H1 (cell line): Measurements from ENCODE around the gene B9D1. TPM values are rescaled to one million over a fixed set of nuclear protein-coding genes. Genes with fewer than 3 reads are reported as not detected.

ENCODE experiments used
- CTCF ChIA-PET: fragments of 300-600 bp; sonication (Branson Sonifier 250); formaldehyde crosslinking; loops from one replicate; lab custom pipeline; 2021; ENCODE audit not compliant: partially characterized antibody; lab: Charles Lee
- POLR2A ChIA-PET: fragments of 300-600 bp; sonication (Branson Sonifier 250); formaldehyde crosslinking; loops from one replicate; lab custom pipeline; 2021; ENCODE audit warnings: inconsistent platforms; ENCODE audit not compliant: partially characterized antibody; lab: Charles Lee
- DNase-seq, 2 experiments: peaks; one replicate each; pipeline versions ENCODE4 v3.0.0 to v3.0.0-alpha.2; 2010 to 2022; ENCODE audit warnings: low spot score in 2 of 2, low read depth in 1 of 2, mixed read lengths in 1 of 2
- FAIRE-seq: peaks from 2 replicates; lab custom pipeline; 2011; peaks lifted over from hg19 to GRCh38; lab: Jason Lieb, UNC
- H2AFZ ChIP-seq: 2 replicates; pipeline ENCODE4 v1.8.1; 2012; ENCODE audit warnings: low read length, inconsistent platforms
- H2AK5ac ChIP-seq: 2 replicates; pipeline ENCODE4 v1.6.1; 2013; ENCODE audit warnings: low read depth, low read length
- H2BK120ac ChIP-seq: replicated peaks from 2 replicates; pipeline ENCODE3; 2013; ENCODE audit warnings: low read depth, low read length, inconsistent platforms
- H2BK12ac ChIP-seq: 2 replicates; pipeline ENCODE4 v1.6.1; 2013; ENCODE audit warnings: low read depth, low read length
- H2BK15ac ChIP-seq: 2 replicates; pipeline ENCODE4 v1.6.1; 2013; ENCODE audit warnings: low read length
- H2BK20ac ChIP-seq: 2 replicates; pipeline ENCODE4 v1.6.1; 2013; ENCODE audit warnings: low read length
- H2BK5ac ChIP-seq: 2 replicates; pipeline ENCODE4 v1.6.1; 2013; ENCODE audit warnings: low read depth, low read length
- H3K14ac ChIP-seq: 2 replicates; pipeline ENCODE4 v1.6.1; 2013; ENCODE audit warnings: inconsistent platforms; ENCODE audit not compliant: insufficient read length
- H3K18ac ChIP-seq: 2 replicates; pipeline ENCODE4 v1.6.1; 2013; ENCODE audit warnings: low read length; ENCODE audit errors: extremely low read depth
- H3K23ac ChIP-seq: 2 replicates; pipeline ENCODE4 v1.6.1; 2013; ENCODE audit warnings: inconsistent platforms; ENCODE audit not compliant: insufficient read length
- H3K23me2 ChIP-seq: 2 replicates; pipeline ENCODE4 v1.6.1; 2013; ENCODE audit warnings: low read depth, low read length
- H3K27ac ChIP-seq: 2 replicates; pipeline ENCODE4 v1.6.1; 2011; ENCODE audit warnings: low read depth, low read length, inconsistent platforms
- H3K27me3 ChIP-seq, 4 experiments: replicated peaks in 1 of 4; 1 replicate in 1 of 4; 2 replicates in 3 of 4; pipeline versions ENCODE4 v1.6.1 to v1.8.1; 2011 to 2013; ENCODE audit warnings: low read length in 3 of 4, mild to moderate bottlenecking in 3 of 4, inconsistent platforms in 2 of 4, mixed read lengths in 2 of 4, moderate library complexity in 1 of 4; ENCODE audit not compliant: control insufficient read depth in 3 of 4, insufficient read depth in 3 of 4; ENCODE audit errors: extremely low read depth in 1 of 4
- H3K36me3 ChIP-seq, 4 experiments: 2 replicates each; pipeline versions ENCODE4 v1.6.1 to v1.8.1; 2011 to 2013; ENCODE audit warnings: mild to moderate bottlenecking in 4 of 4, low read length in 3 of 4, moderate library complexity in 2 of 4, control low read depth in 1 of 4, inconsistent platforms in 1 of 4; ENCODE audit not compliant: insufficient read depth in 4 of 4, control insufficient read depth in 2 of 4
- H3K4ac ChIP-seq: replicated peaks from 2 replicates; pipeline ENCODE3; 2013; ENCODE audit warnings: low read length, low read depth, mixed read lengths, inconsistent platforms; ENCODE audit not compliant: insufficient read length
- H3K4me1 ChIP-seq, 4 experiments: replicated peaks in 1 of 4; 1 replicate in 1 of 4; 2 replicates in 3 of 4; pipeline versions ENCODE4 v1.6.1 to v1.8.1; 2011 to 2013; ENCODE audit warnings: low read length in 3 of 4, inconsistent platforms in 2 of 4, mixed read lengths in 1 of 4; ENCODE audit not compliant: insufficient read depth in 4 of 4, control insufficient read depth in 3 of 4
- H3K4me2 ChIP-seq, 2 experiments: 2 replicates each; pipeline versions ENCODE4 v1.6.1 to v1.8.1; 2011 to 2013; ENCODE audit warnings: low read depth in 2 of 2, low read length in 2 of 2, control low read depth in 1 of 2, inconsistent platforms in 1 of 2, mild to moderate bottlenecking in 1 of 2; ENCODE audit not compliant: insufficient read depth in 1 of 2
- H3K4me3 ChIP-seq, 4 experiments: fragments of 200-600, 300-600 bp in 1 of 4; sonication (generic), shearing (Covaris generic), sonication (Bioruptor Twin) in 1 of 4; 2 replicates each; pipeline versions ENCODE4 v1.5.1 to v1.8.1; 2011 to 2016; ENCODE audit warnings: low read length in 4 of 4, low read depth in 3 of 4, control low read depth in 2 of 4, inconsistent platforms in 2 of 4, mild to moderate bottlenecking in 2 of 4, mixed read lengths in 1 of 4, moderate library complexity in 1 of 4; ENCODE audit not compliant: insufficient read depth in 2 of 4; ENCODE audit errors: extremely low read depth in 1 of 4
- H3K56ac ChIP-seq: replicated peaks from 2 replicates; pipeline ENCODE3; 2013; ENCODE audit warnings: low read depth, mild to moderate bottlenecking, mixed read lengths, low read length, inconsistent platforms; ENCODE audit not compliant: insufficient read length
- H3K79me1 ChIP-seq: 2 replicates; pipeline ENCODE4 v1.6.1; 2013; ENCODE audit warnings: low read depth, low read length, control low read depth
- H3K79me2 ChIP-seq, 2 experiments: 2 replicates each; pipeline versions ENCODE4 v1.6.1 to v1.8.1; 2012 to 2013; ENCODE audit warnings: low read length in 2 of 2, mild to moderate bottlenecking in 2 of 2, inconsistent platforms in 1 of 2; ENCODE audit not compliant: insufficient read depth in 2 of 2, control insufficient read depth in 1 of 2
- H3K9ac ChIP-seq, 4 experiments: replicated peaks in 1 of 4; 1 replicate in 1 of 4; 2 replicates in 3 of 4; pipeline versions ENCODE4 v1.6.1 to v1.8.1; 2011 to 2013; ENCODE audit warnings: low read depth in 3 of 4, low read length in 3 of 4, control low read depth in 2 of 4, mild to moderate bottlenecking in 2 of 4, moderate library complexity in 2 of 4, inconsistent platforms in 1 of 4; ENCODE audit errors: extremely low read depth in 1 of 4
- H3K9me3 ChIP-seq, 2 experiments: 2 replicates each; pipeline versions ENCODE4 v1.6.1 to v1.8.1; 2012 to 2013; ENCODE audit warnings: mild to moderate bottlenecking in 2 of 2, moderate library complexity in 2 of 2, control low read depth in 1 of 2, inconsistent platforms in 1 of 2, low read depth in 1 of 2, low read length in 1 of 2, mixed read lengths in 1 of 2; ENCODE audit not compliant: insufficient read depth in 2 of 2
- H4K20me1 ChIP-seq, 2 experiments: replicated peaks in 1 of 2; 2 replicates each; pipeline versions ENCODE3 to v1.8.1; 2011 to 2013; ENCODE audit warnings: inconsistent platforms in 2 of 2, low read length in 2 of 2, mild to moderate bottlenecking in 1 of 2; ENCODE audit not compliant: insufficient read depth in 2 of 2, control insufficient read depth in 1 of 2
- H4K5ac ChIP-seq: 2 replicates; pipeline ENCODE4 v1.6.1; 2013; ENCODE audit warnings: low read length, low read depth, mixed read lengths, inconsistent platforms; ENCODE audit not compliant: insufficient read length
- H4K8ac ChIP-seq: 2 replicates; pipeline ENCODE4 v1.8.0; 2013; ENCODE audit warnings: mild to moderate bottlenecking, moderate library complexity, low read length, inconsistent platforms; ENCODE audit not compliant: insufficient read depth; ENCODE audit errors: extremely low read depth
- H4K91ac ChIP-seq: replicated peaks from 2 replicates; pipeline ENCODE3; 2013; ENCODE audit warnings: low read length, mixed read lengths, inconsistent platforms; ENCODE audit not compliant: insufficient read length
- GABPA ChIP-seq: IDR thresholded peaks from 2 replicates; pipeline ENCODE4 v1.6.1; 2011; ENCODE audit warnings: mild to moderate bottlenecking, low read length, moderate library complexity, borderline replicate concordance; ENCODE audit not compliant: insufficient read depth
- RFX5 ChIP-seq: IDR thresholded peaks from 2 replicates; pipeline ENCODE4 v1.6.1; 2011; ENCODE audit warnings: low read depth, low read length, improper control_type of control experiment, borderline replicate concordance
- WGBS, 2 experiments: shearing (Covaris generic) in 1 of 2; methylation state at CpG; one replicate each; pipeline versions ENCODE4 v1.1.6 to v1.1.7; 2013 to 2015; ENCODE audit warnings: low lambda C conversion rate in 2 of 2, mixed read lengths in 2 of 2, inconsistent platforms in 1 of 2, low coverage in 1 of 2, missing lambda C conversion rate in 1 of 2; ENCODE audit not compliant: insufficient replicate concordance in 2 of 2, insufficient coverage in 1 of 2, insufficient read length in 1 of 2; ENCODE audit errors: extremely low coverage in 1 of 2, missing lambda C conversion rate in 1 of 2; 5-methylcytosine and 5-hydroxymethylcytosine counted together
- polyA plus RNA-seq, 7 experiments: library from polyadenylated mRNA; depleted of rRNA in 3 of 7; stranded (reverse) in 5 of 7; unstranded in 2 of 7; fragments of >200 nt in 5 of 7; fragments of 200-250 nt in 2 of 7; gene quantifications; 1 replicate in 5 of 7; 2 replicates in 1 of 7; 4 replicates in 1 of 7; pipeline versions ENCODE4 v1.2.1 to v1.2.3, GENCODE V29; 2011 to 2013; ENCODE audit warnings: missing spikeins in 2 of 7, mixed read lengths in 2 of 7
- total RNA-seq: library from RNA; stranded (reverse); fragmentation: NEBNext Ultra II Directional; extraction: Animal tissue kit (Norgen Biotek cat#: 25700); gene quantifications from 2 replicates; pipeline ENCODE4 v1.2.1, GENCODE V29; 2021
- TF ChIP-seq, protein P1 (sequence below): IDR thresholded peaks from 2 replicates; pipeline ENCODE4 v1.6.1; 2012; ENCODE audit warnings: inconsistent platforms

The B9D1 gene
- total and polyA plus RNA-seq, 2 of the 8 experiments (the other 6 are each of a cell fraction or from before 2014, with no cell fraction given), result 24.6 to 65.7 TPM

GRCh38 chr17:19298569-19299213 is 63.8 kb downstream of the B9D1 start:
- 88% methylated on average over 6 of the region's 6 CpGs; no CpG with 5 or more reads in 1 of the 2 experiments for WGBS, 2 experiments
- H3K56ac ChIP-seq, result no peak overlapping the region
- H3K79me2 ChIP-seq, result peaks cover 0 to 6% of the 10 kb centered on the region in 2 experiments; a peak in 2 of 4 replicates
- no peak for TF ChIP-seq GABPA
- TF ChIP-seq, protein P1, sequence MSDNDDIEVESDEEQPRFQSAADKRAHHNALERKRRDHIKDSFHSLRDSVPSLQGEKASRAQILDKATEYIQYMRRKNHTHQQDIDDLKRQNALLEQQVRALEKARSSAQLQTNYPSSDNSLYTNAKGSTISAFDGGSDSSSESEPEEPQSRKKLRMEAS, result no peak
- TF ChIP-seq RFX5, result no peak
- TF ChIP-seq, all 59 proteins: peak for 0
- Histone ChIP-seq H3K23me2 (no peaks in the 10 kb centered on the region), H3K4me1 (peaks cover 0 to 4% (median 0%) of the 10 kb centered on the region in 4 experiments; a peak in 3 of 7 replicates), H4K91ac (no peak overlapping the region), H3K9me3 (no peaks in the 10 kb centered on the region), H3K79me1 (peaks cover 14% of the 10 kb centered on the region), H3K36me3 (no peaks in the 10 kb centered on the region), H3K14ac (no peak overlapping the region), H2BK15ac (no peak overlapping the region), H3K4me2 (no peak overlapping the region), H3K4ac (no peak overlapping the region), H4K5ac (no peak overlapping the region), H2AK5ac (no peak overlapping the region), H3K18ac (no peak overlapping the region), H4K8ac (no peak overlapping the region), H2BK120ac (no peak overlapping the region), H3K27me3 (no peaks in the 10 kb centered on the region), H2BK12ac (no peak overlapping the region), H2BK5ac (no peak overlapping the region), H3K9ac (no peak overlapping the region), H3K4me3 (no peak overlapping the region), H3K27ac (no peak overlapping the region), H2BK20ac (no peak overlapping the region), H4K20me1 (peaks cover 12 to 20% of the 10 kb centered on the region in 2 experiments), H3K23ac (no peak overlapping the region), H2AFZ (no peak overlapping the region)
- CTCF ChIA-PET, result interaction anchor here (1.8 kb wide), 1 partner anchor 18 kb away, joined by 5 read pairs; no protein-coding TSS in a partner anchor
- FAIRE-seq (no peak), DNase-seq (no peak)
- POLR2A ChIA-PET, result interaction anchor here (0.6 to 1.1 kb wide), 3 partner anchors 11 to 49 kb away, joined by 3 read pairs; no protein-coding TSS in a partner anchor
